8988T (cell line): ENCODE data around the gene AMMECR1L.
A peak's percentile ranks its signal among the peaks of the same experiment; 100 is the strongest.
"Not testable (repeated sequence)": the region's sequence is repeated elsewhere in the genome, so short reads cannot be mapped to it uniquely, and the experiment has no call there.

Source experiments
- DNase-seq: peaks from one replicate; pipeline ENCODE4 v3.0.0; 2011

AMMECR1L gene

DNA sequence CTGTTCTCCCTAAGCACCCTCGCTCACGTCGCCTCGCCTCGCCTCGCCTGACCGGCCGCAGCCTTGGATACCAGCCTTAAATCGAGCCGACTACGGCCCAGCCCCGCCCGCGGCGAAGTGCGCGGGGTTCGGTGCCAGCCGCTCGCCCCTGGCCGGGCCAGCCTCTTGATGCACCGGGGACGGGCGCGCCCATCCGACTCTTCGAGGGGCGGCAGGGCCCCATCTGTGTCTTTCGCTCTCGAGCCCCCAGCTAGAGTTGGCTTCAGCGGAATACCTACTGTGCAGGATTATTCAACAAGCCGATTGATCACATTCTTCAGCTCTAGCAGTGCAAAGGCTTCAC is 808 bp upstream of the AMMECR1L start:
- not testable (repeated sequence) for DNase-seq

DNA sequence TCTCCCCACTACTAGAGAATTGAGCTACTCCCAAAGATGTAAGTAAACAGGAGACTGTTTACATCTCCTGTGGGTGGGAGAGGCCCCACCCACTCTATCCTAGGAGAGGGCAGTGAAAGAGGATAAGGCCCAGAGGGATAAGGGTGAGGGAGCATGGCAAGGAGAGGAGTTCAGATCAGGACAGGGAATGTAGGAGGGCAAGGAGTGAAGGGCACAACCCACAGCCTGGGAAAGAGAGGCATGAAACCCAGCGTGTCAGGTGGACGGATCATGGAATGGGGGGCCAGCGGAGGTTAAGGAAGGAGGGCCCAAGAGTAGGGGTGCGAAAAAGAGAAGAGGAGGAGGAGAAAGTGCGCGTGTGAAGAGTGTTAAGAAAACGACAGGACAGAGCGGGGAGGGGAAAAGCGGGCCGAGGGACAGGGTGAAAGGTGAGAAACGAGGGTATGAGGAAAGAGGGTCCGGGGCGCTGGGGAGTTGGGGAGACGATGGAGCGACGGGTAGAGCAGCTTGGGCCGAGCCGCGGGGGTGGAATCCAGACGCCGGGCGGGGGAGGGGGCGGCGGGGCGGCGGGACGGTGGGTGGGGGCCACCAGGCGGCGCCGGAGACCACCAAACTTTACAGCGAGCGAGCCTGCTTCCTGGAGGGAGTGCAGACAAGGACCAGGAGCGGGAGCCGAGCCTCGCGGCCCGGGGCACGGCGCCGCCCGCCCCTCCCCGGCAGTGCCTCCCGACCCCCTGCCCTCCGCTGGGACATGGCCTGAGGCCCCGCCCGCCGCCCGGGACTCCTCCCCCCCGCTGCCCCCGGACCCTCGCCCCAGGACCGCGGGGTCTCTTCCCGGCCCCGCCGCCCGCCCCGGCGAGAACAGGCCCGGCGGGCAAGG is 655 bp downstream of the AMMECR1L start:
- DNase-seq: not testable (repeated sequence)

DNA sequence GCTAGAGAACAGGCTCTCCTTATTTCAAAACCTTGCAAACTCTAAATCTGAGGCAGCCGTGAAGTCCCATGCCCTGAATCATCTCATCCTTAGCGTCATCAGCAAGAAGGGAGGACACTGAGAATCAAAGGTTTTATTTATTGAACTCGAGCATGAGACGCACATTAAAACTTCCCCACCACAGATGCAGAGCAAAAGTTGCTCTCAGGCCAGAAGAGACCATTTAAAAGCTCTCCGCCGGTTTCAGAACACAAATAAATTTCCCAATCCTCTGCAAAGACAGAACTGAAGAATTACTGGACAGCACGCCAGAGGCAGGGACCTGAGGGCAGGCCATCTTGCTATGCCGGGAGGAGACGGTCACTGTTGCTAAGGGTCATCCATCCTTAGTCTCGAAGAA is 1.3 kb downstream of the AMMECR1L start:
- no peak for DNase-seq

- DNase-seq: no peak
Measured at GRCh38 chr2:127879899-127880298, 5.9 kb downstream of the AMMECR1L start.

DNA sequence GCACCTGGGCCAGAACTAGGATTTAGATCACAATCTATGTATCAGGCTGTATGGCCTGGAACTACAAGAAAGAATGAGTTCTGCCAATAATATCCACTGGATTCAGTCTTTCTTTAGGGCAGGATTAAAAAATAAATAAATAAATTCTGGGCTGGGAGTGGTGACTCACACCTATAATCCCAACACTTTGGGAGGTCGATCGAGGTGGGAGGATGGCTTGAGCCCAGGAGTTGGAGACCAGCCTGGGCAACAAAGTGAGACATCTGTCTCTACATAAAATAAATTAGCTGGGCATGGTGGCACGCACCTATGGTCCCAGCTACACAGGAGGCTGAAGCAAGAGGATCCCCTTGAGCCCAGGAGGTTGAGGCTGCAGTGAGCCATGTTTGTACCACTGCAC is 8.1 kb downstream of the AMMECR1L start:
- no peak for DNase-seq

GRCh38 chr2:127877136-127877535 is 8.6 kb downstream of the AMMECR1L start:
- DNase-seq: no peak

- DNase-seq: no peak
Measured at GRCh38 chr2:127874378-127875269, 11.1 kb downstream of the AMMECR1L start.

DNA sequence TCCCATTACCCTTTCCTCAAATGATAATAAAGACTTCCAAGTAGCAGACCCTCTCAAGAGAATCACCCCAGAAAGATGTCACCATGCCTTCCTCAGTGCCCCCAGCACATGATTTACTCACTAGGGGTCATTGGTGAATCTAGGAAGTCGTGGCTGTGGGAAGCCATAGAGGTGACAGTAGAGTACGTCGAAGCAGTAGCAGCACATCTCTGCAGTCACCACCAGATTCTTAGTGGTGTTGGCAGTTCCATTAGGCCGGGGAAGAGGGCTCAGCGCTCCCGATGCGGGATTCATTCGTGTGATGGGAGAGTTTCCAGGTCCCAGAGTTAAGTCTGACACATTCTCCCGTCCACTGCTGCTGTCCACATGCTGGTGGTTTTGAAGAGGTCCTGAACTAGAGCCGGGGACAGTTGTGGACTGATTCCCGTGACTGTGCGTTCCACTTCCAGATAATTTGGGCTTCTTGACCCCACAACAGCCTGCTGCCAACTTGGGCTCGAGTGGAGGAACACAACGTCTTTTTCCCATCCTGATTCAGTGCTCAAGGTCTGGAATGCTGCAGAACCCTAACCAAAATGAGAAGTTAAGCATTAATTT is 12.0 kb downstream of the AMMECR1L start:
- DNase-seq: no peak

- no peak for DNase-seq
Measured at GRCh38 chr2:127872354-127872753, 13.4 kb downstream of the AMMECR1L start.

DNA sequence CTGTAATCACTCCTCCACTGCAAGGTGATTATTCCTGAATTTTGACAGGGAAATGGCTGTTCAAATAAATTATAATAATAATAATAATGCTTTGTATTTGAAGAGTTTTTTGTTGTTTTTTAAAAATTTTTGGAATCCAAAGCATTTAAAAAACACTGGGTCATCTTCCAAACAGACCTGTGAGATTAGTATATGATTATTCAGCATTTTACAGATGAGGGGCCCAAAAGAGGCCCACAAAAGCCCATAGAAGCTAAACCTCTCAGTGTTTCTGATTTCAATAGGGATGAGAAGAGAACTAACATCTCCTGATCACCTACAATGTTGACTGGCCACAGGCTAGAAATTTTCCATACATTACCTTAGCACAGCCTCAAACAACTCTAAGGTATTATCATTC is 19.8 kb downstream of the AMMECR1L start:
- DNase-seq: no peak

DNA sequence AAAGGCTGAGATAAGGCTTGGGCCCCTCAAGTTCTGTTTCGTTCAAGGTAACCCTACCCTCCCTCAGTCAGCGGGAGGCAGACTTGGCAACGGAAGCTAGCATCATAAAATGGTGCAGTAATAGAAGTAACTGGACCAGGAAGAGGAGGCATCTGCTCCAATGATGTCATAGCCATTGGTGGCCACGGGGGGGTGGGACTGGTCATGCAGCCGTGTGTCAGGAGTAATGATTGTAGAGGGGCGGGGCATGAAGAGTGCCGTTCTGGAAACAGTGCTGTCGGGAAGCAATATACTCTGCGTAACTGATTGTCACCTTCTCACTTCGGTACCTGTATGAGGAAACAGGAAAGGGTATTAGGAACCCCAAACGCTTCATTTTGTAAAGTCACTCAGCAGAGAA is 20.9 kb downstream of the AMMECR1L start:
- peak; percentile 45 for DNase-seq

- no peak for DNase-seq
Measured at GRCh38 chr2:127862228-127862627, 23.5 kb downstream of the AMMECR1L start.

GRCh38 chr2:127860130-127860529 is 25.6 kb downstream of the AMMECR1L start:
- no peak for DNase-seq

GRCh38 chr2:127859712-127860085 is 26.1 kb downstream of the AMMECR1L start:
- DNase-seq: no peak

DNA sequence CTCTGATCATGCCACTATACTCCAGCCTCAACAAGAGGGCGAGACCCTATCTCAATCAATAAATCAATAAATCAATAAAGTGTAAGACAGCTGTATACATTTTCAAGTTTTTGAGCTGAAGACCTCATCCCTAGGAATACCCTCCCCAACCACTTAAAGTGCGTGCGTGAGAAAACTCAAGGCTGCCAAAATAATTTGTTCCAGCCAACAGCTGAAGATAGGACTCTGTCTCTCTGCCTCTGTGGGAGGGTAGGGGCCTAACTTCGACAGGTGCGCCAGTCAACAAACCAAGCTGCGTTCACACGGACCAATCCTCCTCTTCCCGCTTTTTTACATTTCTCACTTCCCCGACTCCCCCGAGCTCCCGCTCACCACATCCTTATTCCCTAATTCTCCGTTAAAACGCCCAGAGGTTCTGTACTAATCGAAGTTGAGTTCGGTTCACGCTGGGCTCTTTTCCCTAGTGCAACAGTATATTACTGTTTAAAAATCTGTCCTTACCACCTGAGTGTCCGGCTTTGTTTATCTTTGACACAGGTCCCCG is 28.4 kb downstream of the AMMECR1L start:
- DNase-seq: no peak

DNA sequence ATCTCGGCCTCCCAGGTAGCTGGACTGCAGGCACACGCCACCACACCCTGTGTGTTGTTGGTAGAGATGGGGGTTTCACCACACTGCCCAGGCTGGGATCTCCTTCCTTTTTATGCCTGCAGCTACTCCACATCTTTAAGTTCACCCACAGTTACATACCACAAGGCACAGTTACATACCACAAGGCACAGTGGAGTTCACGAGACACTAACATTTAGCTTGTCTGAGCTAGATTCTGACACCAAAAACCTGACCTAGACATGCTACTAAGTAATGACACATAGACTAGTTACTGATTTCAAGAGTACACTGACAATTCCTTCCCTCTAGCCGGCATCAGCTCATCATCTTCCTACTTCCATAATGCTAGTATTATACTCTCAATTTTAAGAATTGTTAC is 32.1 kb downstream of the AMMECR1L start:
- DNase-seq: no peak

DNA sequence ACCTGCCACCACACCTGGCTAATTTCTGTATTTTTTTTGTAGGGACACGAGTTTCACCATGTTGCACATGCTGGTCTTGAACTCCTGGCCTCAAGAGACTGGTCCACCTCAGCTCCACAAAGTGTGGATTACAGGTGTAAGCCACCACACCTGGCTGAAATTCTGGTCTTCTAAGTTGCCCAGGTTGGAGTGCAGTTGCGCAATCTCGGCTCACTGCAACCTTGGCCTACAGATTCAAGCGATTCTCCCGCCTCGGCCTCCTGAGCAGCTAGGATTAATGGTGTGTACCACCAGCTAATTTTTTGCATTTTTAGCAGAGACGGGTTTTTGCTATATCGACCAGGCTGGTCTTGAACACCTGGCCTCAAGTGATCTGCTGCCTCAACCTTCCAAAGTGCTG is 33.4 kb downstream of the AMMECR1L start:
- no peak for DNase-seq

DNA sequence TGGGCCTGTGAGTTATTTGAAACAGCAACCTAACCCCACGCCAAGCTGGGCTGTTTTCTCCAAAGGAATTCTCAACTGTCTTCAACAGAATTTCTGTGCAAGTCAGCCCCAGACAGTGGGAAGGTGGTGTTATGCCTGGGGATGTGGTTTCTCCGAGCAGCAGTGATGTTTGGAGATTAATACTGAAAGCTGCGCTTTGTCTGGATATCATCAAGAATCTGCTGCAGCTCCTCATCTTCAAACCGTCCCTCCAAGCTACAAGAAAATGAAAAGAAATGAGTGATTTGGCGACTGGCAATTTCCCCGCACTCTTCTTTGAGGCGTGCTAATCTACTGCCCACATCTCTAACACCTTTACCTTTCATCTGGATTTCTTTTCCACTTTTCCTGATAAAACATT is 37.8 kb downstream of the AMMECR1L start:
- DNase-seq: no peak

DNA sequence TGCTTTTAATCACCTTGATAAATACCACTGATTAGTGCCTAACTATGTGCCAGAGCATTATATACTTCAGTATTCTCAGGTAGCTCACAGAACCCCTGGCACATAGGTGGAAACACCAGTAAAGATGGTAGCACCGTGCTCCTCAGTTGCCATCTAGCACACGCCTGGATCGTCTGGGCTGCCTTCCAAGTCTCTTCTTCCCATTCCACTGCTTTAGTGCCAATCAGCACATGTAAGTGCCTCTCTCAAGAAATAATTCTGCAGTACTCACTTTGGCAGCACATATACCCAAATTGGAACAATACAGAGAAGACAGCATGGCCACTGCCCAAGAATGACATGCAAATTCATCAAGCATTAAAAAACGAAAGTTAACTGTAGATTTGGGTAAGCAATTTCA is 40.8 kb downstream of the AMMECR1L start:
- no peak for DNase-seq

- no peak for DNase-seq
Measured at GRCh38 chr2:127843677-127844076, 42.1 kb downstream of the AMMECR1L start.

DNA sequence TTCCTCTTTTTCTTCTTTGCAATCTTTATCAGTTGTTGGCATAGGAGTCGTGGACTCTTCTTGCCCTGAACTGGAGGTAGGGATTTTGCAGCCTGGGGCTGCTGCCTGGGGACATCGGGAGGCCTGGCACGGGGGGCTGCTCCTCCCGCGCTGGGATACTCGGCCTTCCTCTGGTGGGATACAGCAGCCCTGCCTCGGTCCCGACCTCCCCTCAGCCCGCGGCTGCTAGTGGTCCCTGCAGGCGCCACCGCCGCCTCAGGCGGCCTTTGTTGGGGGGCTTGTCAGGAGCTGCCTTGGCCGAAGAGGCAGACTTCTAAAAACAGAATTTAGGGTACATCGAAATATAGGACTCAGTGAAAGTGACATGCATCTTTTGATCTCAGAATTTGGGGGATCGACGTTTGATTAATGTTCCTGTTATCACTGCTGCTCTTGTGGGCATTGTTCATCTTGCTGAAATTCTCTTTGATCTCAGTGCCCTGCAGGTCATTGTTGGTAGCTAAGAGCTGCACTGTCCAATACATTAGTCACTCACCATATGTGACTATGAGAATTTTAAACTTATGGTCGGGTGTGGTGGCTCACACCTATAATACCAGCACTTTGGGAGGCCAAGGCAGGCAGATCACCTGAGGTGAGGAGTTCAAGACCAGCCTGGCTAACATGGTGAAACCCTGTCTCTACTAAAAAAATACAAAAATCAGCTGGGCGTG is 44.1 kb downstream of the AMMECR1L start:
- no peak for DNase-seq

DNA sequence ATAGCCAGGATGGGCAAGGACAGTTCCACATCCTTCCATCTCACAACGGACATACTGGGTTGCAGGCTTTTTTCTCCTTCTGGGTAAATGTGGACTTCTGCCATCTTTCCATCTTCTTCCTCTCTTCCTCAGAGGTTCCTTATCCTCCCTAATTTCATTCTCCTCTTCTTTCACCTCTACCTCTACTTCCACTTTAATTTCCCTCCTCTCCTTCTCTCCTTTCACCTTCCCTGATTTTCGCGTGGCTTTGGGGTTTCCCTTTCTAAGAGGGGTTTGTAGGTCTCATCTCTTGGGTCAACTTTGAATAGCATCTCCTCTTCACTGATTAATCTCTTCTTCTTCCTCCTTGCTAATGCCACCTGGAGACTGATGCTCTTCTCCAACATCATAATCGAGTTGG is 44.9 kb downstream of the AMMECR1L start:
- DNase-seq: no peak

DNA sequence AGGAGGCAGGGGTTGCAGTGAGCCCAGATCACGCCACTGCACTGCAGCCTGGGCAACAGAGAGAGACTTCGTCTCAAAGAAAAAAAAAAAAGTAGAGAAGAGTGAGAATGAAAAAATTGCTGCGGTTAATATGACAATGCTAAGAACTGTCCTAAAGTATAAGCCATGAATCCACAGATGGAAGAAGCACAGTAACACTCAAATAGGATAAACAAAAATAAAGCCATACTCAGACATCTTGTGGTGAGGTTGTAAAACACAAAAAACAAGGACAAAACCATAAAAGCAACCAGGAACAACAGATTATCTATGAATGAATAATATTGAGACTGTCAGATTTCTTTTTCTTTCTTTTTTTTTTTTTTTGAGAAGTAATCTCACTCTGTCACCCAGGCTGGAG is 50.8 kb downstream of the AMMECR1L start:
- DNase-seq: no peak
